Measurements from ENCODE around the gene MIPOL1. TPM values are rescaled to one million over a fixed set of nuclear protein-coding genes. Genes with fewer than 3 reads are reported as not detected.
"Not testable (repeated sequence)": the region's sequence is repeated elsewhere in the genome, so short reads cannot be mapped to it uniquely, and the experiment has no call there.

MIPOL1 gene
- total RNA-seq, 1 donor from 2014 or later = 5.1 TPM

- peak; percentile 31 to 65 for DNase-seq (ENCODE audit: low read depth in 2 of 2)
Observed at GRCh38 chr14:37232907-37233481, 35.3 kb downstream of the MIPOL1 start.

GRCh38 chr14:37234222-37234621, 36.5 kb downstream of the MIPOL1 start:
- DNase-seq (ENCODE audit: low read depth in 2 of 2) = no peak

DNA sequence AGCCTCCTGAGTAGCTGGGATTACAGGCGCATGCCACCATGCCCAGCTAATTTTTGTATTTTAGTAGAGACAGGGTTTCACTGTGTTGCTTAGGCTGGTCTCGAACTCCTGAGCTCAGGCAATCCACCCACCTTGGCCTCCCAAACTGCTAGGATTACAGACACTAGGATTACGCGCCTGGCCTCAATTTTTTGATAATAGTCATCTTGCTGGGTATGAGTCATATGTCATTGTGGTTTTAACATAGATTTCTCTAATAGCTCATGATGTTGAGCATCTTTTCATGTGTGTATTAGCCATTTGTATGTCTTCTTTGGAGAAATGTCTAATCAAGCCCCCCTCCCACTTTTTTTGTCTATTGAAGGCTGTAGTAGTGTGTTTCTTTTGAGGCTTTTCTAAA, 38.3 kb downstream of the MIPOL1 start:
- DNase-seq (ENCODE audit: low read depth in 2 of 2) = not testable (repeated sequence)

DNA sequence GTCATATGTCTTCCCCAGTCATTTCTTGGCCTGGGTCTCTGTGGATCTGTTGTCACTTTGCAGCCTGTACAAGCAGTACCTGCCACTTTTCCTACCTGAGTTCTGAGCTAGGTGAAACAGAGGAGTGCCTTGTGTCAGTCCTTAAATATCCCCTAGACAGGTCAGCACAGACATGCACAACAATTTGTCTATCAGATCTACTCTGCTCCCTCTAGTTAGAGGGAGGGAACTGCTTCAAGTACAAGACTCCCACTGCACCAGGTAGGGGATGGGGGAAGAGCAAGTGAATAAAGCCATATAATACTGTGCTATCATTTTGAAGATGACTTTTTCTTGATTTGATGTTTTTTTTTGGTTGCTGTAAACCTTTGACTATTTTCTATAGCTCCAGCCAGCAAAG, 39.4 kb downstream of the MIPOL1 start:
- no peak for DNase-seq (ENCODE audit: low read depth in 2 of 2)

GRCh38 chr14:37237735-37238200, 40.0 kb downstream of the MIPOL1 start:
- no peak for DNase-seq (ENCODE audit: low read depth in 2 of 2)

DNA sequence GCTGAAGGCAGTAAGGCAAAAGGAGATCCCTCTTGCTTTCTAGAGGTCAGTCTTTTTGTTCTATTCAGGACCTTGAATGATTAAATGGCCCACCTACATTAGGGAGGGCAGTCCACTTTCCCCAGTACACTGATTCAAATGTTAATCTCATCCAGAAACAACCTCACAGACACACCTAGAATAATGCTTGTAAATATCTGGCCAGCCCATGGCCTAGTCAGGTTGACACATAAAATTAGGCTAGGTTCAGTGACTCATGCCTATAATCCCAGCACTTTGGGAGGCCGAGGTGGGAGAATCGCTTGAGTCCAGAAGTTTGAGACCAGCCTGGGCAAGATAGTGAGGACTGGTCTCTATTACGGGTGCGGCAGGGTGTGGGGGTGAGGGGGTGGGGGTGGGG, 43.5 kb downstream of the MIPOL1 start:
- DNase-seq (ENCODE audit: low read depth in 2 of 2) = no peak

DNA sequence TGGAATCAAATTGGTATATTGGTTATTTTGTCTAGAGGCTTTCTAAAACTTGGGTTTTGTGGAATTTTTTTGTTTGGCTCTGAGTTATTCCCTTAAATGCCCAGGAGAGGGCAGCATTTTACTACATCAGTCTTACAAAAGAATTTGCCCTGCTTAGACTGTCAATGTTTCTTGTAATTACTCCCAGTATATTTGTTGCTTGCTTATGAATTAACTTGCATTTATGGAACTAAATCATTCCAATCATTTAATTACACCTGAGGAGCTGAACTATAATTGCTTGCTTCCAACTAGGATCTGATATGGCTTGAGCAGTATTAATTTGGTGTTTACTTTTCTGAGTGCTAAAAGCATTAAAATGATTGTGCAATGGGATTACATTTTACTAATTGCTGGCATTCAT, 48.7 kb downstream of the MIPOL1 start:
- peak; percentile 45 to 63 for DNase-seq (ENCODE audit: low read depth in 2 of 2)

- DNase-seq (ENCODE audit: low read depth in 2 of 2) = no peak
Observed at GRCh38 chr14:37247791-37248461, 50.2 kb downstream of the MIPOL1 start.

GRCh38 chr14:37251775-37252174, 54.0 kb downstream of the MIPOL1 start:
- DNase-seq (ENCODE audit: low read depth in 2 of 2) = no peak

- DNase-seq (ENCODE audit: low read depth in 2 of 2) = no peak
Observed at GRCh38 chr14:37252434-37252833, 54.7 kb downstream of the MIPOL1 start.

DNA sequence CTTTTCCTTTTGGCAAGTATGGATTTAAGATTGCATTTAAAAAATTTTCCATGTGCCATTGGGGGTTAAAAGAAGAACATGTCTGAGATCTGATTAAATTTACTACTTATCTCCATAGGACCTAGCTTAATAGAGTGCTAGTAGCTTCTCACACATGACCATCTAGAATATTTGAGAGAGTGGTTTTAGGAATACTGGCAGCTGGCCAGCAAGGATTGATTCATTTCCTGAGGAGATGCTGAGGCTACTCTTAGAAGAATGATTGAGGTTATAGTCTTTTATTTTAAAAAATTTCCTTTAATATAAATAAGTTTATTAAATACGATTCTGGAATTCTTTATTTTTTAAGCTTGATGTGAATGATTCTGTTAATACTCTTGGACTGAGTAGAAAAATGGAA, 56.2 kb downstream of the MIPOL1 start:
- peak in 1 of 2 donors; percentile 66 for DNase-seq (ENCODE audit: low read depth in 2 of 2)

- DNase-seq (ENCODE audit: low read depth in 2 of 2) = no peak
Observed at GRCh38 chr14:37254411-37254947, 56.7 kb downstream of the MIPOL1 start.

- no peak for DNase-seq (ENCODE audit: low read depth in 2 of 2)
Observed at GRCh38 chr14:37257501-37258070, 59.8 kb downstream of the MIPOL1 start.

DNA sequence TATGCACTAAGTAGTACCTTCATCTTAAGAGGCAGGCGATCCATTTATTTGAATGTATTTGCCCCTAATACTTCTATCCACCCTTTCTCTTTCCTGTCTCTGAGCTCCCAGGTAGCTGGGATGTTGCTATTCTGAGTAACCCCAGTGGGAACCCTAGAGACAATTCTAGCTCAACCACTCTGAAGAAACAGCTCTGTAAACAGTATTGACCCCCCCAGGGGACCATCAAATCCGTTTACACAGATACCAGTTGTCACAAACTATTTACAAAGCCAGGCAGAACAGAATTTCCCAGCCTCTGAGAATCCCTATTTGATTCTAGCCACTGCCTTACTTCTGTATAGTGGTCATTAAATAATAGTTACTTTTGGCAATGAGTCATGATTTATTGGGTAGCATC, 64.9 kb downstream of the MIPOL1 start:
- DNase-seq (ENCODE audit: low read depth in 2 of 2) = no peak

GRCh38 chr14:37263656-37264236, 66.0 kb downstream of the MIPOL1 start:
- no peak for DNase-seq (ENCODE audit: low read depth in 2 of 2)

GRCh38 chr14:37268788-37269187, 71.1 kb downstream of the MIPOL1 start:
- no peak for DNase-seq (ENCODE audit: low read depth in 2 of 2)

- peak; percentile 14 to 54 for DNase-seq (ENCODE audit: low read depth in 2 of 2)
Observed at GRCh38 chr14:37270629-37271028, 72.9 kb downstream of the MIPOL1 start.

DNA sequence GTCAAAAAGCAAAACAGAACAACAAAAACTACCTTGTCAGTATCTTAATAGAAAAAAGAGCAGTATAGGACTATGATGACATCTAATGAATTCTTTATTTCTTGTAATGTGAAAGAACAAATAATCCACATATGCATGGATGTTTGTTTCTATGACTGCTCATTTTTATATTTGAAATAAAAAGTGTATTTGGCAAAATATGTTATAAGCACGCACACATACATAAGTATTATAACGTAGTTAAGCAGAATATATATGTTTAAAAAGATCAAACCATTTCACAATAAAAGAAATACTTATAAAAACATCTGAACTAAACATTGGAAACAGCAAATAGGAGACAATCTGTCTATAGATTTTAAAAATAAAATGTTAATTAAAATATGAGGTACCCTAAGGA, 74.8 kb downstream of the MIPOL1 start:
- DNase-seq (ENCODE audit: low read depth in 2 of 2) = no peak

DNA sequence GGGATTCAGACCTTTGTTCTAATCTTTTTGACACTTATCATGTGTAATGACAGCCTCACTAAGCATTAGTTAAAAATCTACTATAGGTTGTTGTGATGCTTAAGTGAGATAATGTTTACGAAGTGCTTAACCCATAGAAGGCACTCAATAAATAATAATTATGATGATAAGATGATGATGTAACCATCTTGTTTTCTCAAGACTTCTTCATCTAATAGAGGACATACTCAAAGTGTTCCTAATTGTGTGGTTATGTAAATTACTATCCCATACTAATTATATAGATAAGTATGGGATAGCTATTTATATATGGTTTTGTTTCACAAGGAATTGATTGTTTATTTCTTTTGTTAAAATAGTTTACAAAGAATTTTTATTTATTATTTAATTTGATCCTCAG, 76.9 kb downstream of the MIPOL1 start:
- no peak for DNase-seq (ENCODE audit: low read depth in 2 of 2)

GRCh38 chr14:37275963-37276362, 78.2 kb downstream of the MIPOL1 start:
- DNase-seq (ENCODE audit: low read depth in 2 of 2) = no peak

GRCh38 chr14:37278636-37279538, 81.2 kb downstream of the MIPOL1 start:
- DNase-seq (ENCODE audit: low read depth in 2 of 2) = no peak

All from dermis microvascular lymphatic vessel endothelial cell (primary cell).